Spleen (tissue), 7 donors: ENCODE measurements around the gene NRL.

Experiments used
- POLR2AphosphoS5 ChIP-seq, 3 donors: sonication (generic); formaldehyde crosslinking; IDR thresholded peaks; one replicate each; pipeline ENCODE4 v1.5.1; 2017; ENCODE audit warnings: antibody characterized with exemption in 3 of 3
- TF ChIP-seq, protein P1 (sequence below), 11 experiments: fragments of 200-600 bp in 7 of 11; fragments of 450-650 bp in 4 of 11; sonication (generic) in 4 of 11; IDR thresholded peaks in 8 of 11; conservative IDR thresholded peaks in 3 of 11; 1 replicate in 7 of 11; 2 replicates in 4 of 11; pipeline versions ENCODE4 v1.4.0 to v1.8.0; 2016 to 2021; ENCODE audit warnings: antibody characterized with exemption in 11 of 11, inconsistent platforms in 4 of 11, mild to moderate bottlenecking in 1 of 11
- donor health status: DM: no; HTN: no; CAD: no; lungs with moderate emphysema.
- donor health status: DM: no; HTN: no; CAD: no.
- donor health status: DM: no; HTN: no; CAD: no.

DNA sequence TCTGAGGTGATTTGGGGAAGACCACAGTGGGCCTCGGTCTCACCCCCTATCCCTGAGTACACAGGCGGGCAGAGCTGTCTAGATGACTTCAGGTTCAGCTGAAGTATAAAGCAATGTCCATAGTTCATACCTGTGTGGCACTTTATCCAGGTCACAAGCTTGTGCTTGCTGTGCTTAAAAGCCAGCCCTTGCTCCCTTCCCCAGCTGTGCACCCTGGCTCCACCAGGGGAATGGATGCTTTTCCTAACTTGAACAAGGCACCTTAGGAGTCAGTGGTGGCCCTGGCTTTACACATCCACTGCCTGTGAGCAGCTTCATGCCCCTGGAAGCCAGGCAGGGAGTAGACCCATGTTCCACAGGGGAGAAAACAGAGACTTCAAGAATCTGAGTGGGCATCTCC lies 57.5 kb downstream of the NRL start:
- TF ChIP-seq, protein P1, sequence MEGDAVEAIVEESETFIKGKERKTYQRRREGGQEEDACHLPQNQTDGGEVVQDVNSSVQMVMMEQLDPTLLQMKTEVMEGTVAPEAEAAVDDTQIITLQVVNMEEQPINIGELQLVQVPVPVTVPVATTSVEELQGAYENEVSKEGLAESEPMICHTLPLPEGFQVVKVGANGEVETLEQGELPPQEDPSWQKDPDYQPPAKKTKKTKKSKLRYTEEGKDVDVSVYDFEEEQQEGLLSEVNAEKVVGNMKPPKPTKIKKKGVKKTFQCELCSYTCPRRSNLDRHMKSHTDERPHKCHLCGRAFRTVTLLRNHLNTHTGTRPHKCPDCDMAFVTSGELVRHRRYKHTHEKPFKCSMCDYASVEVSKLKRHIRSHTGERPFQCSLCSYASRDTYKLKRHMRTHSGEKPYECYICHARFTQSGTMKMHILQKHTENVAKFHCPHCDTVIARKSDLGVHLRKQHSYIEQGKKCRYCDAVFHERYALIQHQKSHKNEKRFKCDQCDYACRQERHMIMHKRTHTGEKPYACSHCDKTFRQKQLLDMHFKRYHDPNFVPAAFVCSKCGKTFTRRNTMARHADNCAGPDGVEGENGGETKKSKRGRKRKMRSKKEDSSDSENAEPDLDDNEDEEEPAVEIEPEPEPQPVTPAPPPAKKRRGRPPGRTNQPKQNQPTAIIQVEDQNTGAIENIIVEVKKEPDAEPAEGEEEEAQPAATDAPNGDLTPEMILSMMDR (IDR thresholded peaks at IDR 0.05 in 8 of 11, conservative IDR thresholded peaks at IDR 0.05 in 3 of 11), result no peak
- no peak for TF ChIP-seq POLR2AphosphoS5 (IDR thresholded peaks at IDR 0.05)
